ENCODE results near the gene ART1. TPM values are rescaled to one million over a fixed set of nuclear protein-coding genes. Genes with fewer than 3 reads are reported as not detected.
"Not testable (repeated sequence)": the region's sequence is repeated elsewhere in the genome, so short reads cannot be mapped to it uniquely, and the experiment has no call there.

ART1 gene
- total and polyA plus RNA-seq, 9 donors, result 2.3 to 6.3 (median 4.1) TPM

GRCh38 chr11:3645552-3645951 lies 624 bp downstream of the ART1 start:
- Histone ChIP-seq H3K27ac (ENCODE audit: low read length) (no peak overlapping the region), H3K4me1 (ENCODE audit: control insufficient read depth, insufficient read depth, low read length) (peaks cover 31% of the 10 kb centered on the region), H3K4me3 (ENCODE audit: low read length) (no peak overlapping the region), H3K36me3 (ENCODE audit: control insufficient read depth, insufficient read depth, low read length) (no peaks in the 10 kb centered on the region), H3K9me3 (replicated peaks; ENCODE audit: control insufficient read depth, low read depth, low read length) (no peaks in the 10 kb centered on the region), H3K27me3 (ENCODE audit: control insufficient read depth, insufficient read depth, low read length) (peaks cover 26% of the 10 kb centered on the region)
- 82% methylated on average over 6 of the region's 7 CpGs for WGBS (ENCODE audit: insufficient coverage)
- no peak for DNase-seq

DNA sequence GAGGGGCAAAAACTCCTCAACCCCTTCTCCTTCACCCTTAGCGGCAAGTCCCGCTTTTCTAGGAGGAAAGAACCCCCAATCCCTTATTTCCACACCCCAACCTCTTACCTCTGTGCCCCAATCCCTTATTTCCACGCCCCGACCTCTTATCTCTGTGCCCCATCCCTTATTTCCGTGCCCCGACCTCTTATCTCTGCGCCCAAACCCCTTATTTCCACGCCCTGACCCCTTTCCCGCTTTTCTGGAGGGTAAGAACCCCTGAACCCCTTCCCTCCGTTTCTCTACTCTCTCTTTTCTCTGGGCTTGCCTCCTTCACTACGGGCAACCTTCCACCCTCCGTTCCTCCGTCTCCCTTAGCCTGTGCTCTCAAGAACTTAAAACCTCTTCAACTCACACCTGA lies 3.9 kb downstream of the ART1 start:
- not testable (repeated sequence) for H3K36me3 ChIP-seq (ENCODE audit: control insufficient read depth, insufficient read depth, low read length); H3K4me3 ChIP-seq (ENCODE audit: low read length); DNase-seq; H3K9me3 ChIP-seq (replicated peaks; ENCODE audit: control insufficient read depth, low read depth, low read length); H3K27ac ChIP-seq (ENCODE audit: low read length)
- 80% methylated on average over 13 of the region's 13 CpGs for WGBS (ENCODE audit: insufficient coverage)
- peaks cover 20% of the 10 kb centered on the region for H3K27me3 ChIP-seq (ENCODE audit: control insufficient read depth, insufficient read depth, low read length)
- peaks cover 15% of the 10 kb centered on the region for H3K4me1 ChIP-seq (ENCODE audit: control insufficient read depth, insufficient read depth, low read length)

- not testable (repeated sequence) for H3K36me3 ChIP-seq (ENCODE audit: control insufficient read depth, insufficient read depth, low read length); H3K4me3 ChIP-seq (ENCODE audit: low read length); H3K9me3 ChIP-seq (replicated peaks; ENCODE audit: control insufficient read depth, low read depth, low read length); DNase-seq; H3K27ac ChIP-seq (ENCODE audit: low read length)
- peaks cover 20% of the 10 kb centered on the region for H3K27me3 ChIP-seq (ENCODE audit: control insufficient read depth, insufficient read depth, low read length)
- peaks cover 12% of the 10 kb centered on the region for H3K4me1 ChIP-seq (ENCODE audit: control insufficient read depth, insufficient read depth, low read length)
- WGBS (ENCODE audit: insufficient coverage), result 26% methylated on average over 8 of the region's 9 CpGs
These were observed 4.4 kb downstream of the ART1 start for GRCh38 chr11:3649374-3649773.

DNA sequence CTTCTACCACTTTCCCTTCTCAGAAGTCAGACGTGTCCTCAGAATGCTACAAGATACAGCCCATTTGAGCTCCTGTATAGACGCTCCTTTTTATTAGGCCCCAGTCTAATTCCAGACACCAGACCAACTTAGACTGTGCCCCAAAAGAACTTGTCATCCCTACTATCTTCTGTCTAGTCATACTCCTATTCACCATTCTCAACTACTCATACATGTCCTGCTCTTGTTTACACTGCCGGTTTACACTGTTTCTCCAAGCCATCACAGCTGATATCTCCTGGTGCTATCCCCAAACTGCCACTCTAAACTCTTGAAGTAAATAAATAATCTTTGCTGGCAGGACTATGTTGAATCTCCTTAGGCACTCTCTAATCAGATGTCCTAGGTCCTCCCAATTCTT lies 7.6 kb downstream of the ART1 start:
- not testable (repeated sequence) for H3K27ac ChIP-seq (ENCODE audit: low read length); H3K4me3 ChIP-seq (ENCODE audit: low read length); H3K36me3 ChIP-seq (ENCODE audit: control insufficient read depth, insufficient read depth, low read length); H3K9me3 ChIP-seq (replicated peaks; ENCODE audit: control insufficient read depth, low read depth, low read length); DNase-seq; H3K4me1 ChIP-seq (ENCODE audit: control insufficient read depth, insufficient read depth, low read length)
- WGBS (ENCODE audit: insufficient coverage), result no CpG with 5 or more reads among the region's 3 CpGs
- peaks cover 17% of the 10 kb centered on the region for H3K27me3 ChIP-seq (ENCODE audit: control insufficient read depth, insufficient read depth, low read length)

GRCh38 chr11:3655547-3655946 lies 10.6 kb downstream of the ART1 start:
- no CpG with 5 or more reads among the region's 3 CpGs for WGBS (ENCODE audit: insufficient coverage)
- H3K4me3 ChIP-seq (ENCODE audit: low read length), result no peak overlapping the region

DNA sequence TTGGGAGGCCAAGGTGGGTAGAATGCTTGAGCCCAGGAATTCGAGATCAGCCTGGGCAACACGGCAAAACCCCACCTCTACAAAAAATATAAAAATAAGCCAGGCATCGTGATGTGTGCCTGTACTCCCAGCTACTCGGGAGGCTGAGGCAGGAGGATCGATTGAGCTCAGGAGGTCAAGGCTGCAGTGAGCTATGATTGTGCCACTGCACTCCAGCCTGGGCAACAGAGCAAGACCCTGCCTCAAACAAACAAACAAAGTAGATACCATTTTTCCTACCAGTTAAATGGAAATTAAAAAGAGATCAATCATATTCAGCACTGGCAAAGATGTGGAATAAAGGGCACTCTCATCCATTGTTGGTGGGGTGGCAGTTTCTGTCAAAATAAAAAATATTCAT lies 12.4 kb downstream of the ART1 start:
- H3K36me3 ChIP-seq (ENCODE audit: control insufficient read depth, insufficient read depth, low read length); H3K4me3 ChIP-seq (ENCODE audit: low read length); H3K27ac ChIP-seq (ENCODE audit: low read length); DNase-seq; H3K27me3 ChIP-seq (ENCODE audit: control insufficient read depth, insufficient read depth, low read length); H3K9me3 ChIP-seq (replicated peaks; ENCODE audit: control insufficient read depth, low read depth, low read length); H3K4me1 ChIP-seq (ENCODE audit: control insufficient read depth, insufficient read depth, low read length): not testable (repeated sequence)
- 90% methylated on average over 3 of the region's 5 CpGs for WGBS (ENCODE audit: insufficient coverage)

More at GRCh38 chr11:3655547-3655946, 10.6 kb downstream of the ART1 start:
- H3K4me1 ChIP-seq (ENCODE audit: control insufficient read depth, insufficient read depth, low read length), result no peaks in the 10 kb centered on the region
- H3K36me3 ChIP-seq (ENCODE audit: control insufficient read depth, insufficient read depth, low read length), result no peaks in the 10 kb centered on the region
- no peak overlapping the region for H3K27ac ChIP-seq (ENCODE audit: low read length)
- no peaks in the 10 kb centered on the region for H3K9me3 ChIP-seq (replicated peaks; ENCODE audit: control insufficient read depth, low read depth, low read length)
- peaks cover 5% of the 10 kb centered on the region for H3K27me3 ChIP-seq (ENCODE audit: control insufficient read depth, insufficient read depth, low read length)
- no peak for DNase-seq

- H3K4me3 ChIP-seq (ENCODE audit: low read length), result no peak overlapping the region
- H3K4me1 ChIP-seq (ENCODE audit: control insufficient read depth, insufficient read depth, low read length), result no peaks in the 10 kb centered on the region
- H3K27ac ChIP-seq (ENCODE audit: low read length), result no peak overlapping the region
- 93% methylated on average over 3 of the region's 8 CpGs for WGBS (ENCODE audit: insufficient coverage)
- H3K9me3 ChIP-seq (replicated peaks; ENCODE audit: control insufficient read depth, low read depth, low read length), result no peaks in the 10 kb centered on the region
- no peak for DNase-seq
- no peaks in the 10 kb centered on the region for H3K36me3 ChIP-seq (ENCODE audit: control insufficient read depth, insufficient read depth, low read length)
- H3K27me3 ChIP-seq (ENCODE audit: control insufficient read depth, insufficient read depth, low read length), result peaks cover 5% of the 10 kb centered on the region
These were observed 13.3 kb downstream of the ART1 start for GRCh38 chr11:3658252-3658651.

DNA sequence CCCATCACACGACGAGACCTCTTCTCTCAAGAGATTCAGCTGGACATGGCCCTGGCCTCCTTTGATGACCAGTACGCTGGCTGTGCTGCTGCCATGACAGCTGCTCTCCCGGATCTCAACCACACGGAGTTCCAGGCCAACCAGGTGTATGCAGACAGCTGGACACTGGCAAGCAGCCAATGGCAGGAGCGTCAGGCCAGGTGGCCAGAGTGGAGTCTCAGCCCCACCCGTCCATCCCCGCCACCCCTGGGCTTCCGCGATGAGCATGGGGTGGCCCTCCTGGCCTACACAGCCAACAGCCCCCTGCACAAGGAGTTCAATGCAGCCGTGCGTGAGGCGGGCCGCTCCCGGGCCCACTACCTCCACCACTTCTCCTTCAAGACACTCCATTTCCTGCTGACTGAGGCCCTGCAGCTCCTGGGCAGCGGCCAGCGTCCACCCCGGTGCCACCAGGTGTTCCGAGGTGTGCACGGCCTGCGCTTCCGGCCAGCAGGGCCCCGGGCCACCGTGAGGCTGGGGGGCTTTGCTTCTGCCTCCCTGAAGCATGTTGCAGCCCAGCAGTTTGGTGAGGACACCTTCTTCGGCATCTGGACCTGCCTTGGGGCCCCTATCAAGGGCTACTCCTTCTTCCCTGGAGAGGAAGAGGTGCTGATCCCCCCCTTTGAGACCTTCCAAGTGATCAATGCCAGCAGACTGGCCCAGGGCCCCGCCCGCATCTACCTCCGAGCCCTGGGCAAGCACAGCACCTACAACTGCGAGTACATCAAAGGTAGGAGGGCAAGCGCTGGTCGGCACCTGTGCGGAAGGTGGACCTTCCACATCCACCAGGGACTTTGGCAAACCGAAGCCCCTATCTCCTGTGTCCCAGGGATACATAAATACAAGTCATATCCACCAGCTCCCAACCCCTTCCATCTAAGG lies 14.9 kb downstream of the ART1 start:
- no peak overlapping the region for H3K4me3 ChIP-seq (ENCODE audit: low read length)
- H3K9me3 ChIP-seq (replicated peaks; ENCODE audit: control insufficient read depth, low read depth, low read length), result no peaks in the 10 kb centered on the region
- no peak for DNase-seq
- H3K27me3 ChIP-seq (ENCODE audit: control insufficient read depth, insufficient read depth, low read length), result peaks cover 4% of the 10 kb centered on the region
- no peak overlapping the region for H3K27ac ChIP-seq (ENCODE audit: low read length)
- 87% methylated on average over 30 of the region's 33 CpGs for WGBS (ENCODE audit: insufficient coverage)
- H3K36me3 ChIP-seq (ENCODE audit: control insufficient read depth, insufficient read depth, low read length), result peaks cover 7% of the 10 kb centered on the region
- H3K4me1 ChIP-seq (ENCODE audit: control insufficient read depth, insufficient read depth, low read length), result no peaks in the 10 kb centered on the region

GRCh38 chr11:3660960-3661359 lies 16.0 kb downstream of the ART1 start:
- WGBS (ENCODE audit: insufficient coverage), result 100% methylated on average over 1 of the region's 2 CpGs
- Histone ChIP-seq H3K9me3 (replicated peaks; ENCODE audit: control insufficient read depth, low read depth, low read length) (no peaks in the 10 kb centered on the region), H3K4me1 (ENCODE audit: control insufficient read depth, insufficient read depth, low read length) (no peaks in the 10 kb centered on the region), H3K36me3 (ENCODE audit: control insufficient read depth, insufficient read depth, low read length) (peaks cover 17% of the 10 kb centered on the region), H3K27ac (ENCODE audit: low read length) (no peak overlapping the region), H3K27me3 (ENCODE audit: control insufficient read depth, insufficient read depth, low read length) (no peaks in the 10 kb centered on the region), H3K4me3 (ENCODE audit: low read length) (no peak overlapping the region)
- DNase-seq, result no peak

DNA sequence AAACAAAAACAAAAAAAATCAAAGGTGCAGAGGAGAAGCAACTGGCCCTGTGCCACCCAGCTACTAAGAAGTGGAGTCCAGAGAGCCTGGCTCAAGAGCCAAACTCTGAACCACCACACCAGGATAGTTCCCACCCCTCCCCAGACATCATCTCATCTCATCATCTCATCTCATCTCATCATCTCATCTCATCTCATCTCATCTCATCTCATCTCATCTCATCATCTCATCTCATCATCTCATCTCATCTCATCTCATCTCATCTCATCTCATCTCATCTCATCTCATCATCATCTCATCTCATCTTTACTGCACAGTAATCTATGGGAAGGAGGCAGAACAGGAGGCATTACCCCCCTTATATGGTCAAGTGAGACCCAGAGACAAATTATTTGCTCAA lies 17.9 kb downstream of the ART1 start:
- Histone ChIP-seq H3K27me3 (ENCODE audit: control insufficient read depth, insufficient read depth, low read length) (no peaks in the 10 kb centered on the region), H3K4me3 (ENCODE audit: low read length) (no peak overlapping the region), H3K4me1 (ENCODE audit: control insufficient read depth, insufficient read depth, low read length) (no peaks in the 10 kb centered on the region), H3K9me3 (replicated peaks; ENCODE audit: control insufficient read depth, low read depth, low read length) (no peaks in the 10 kb centered on the region), H3K36me3 (ENCODE audit: control insufficient read depth, insufficient read depth, low read length) (peaks cover 28% of the 10 kb centered on the region), H3K27ac (ENCODE audit: low read length) (no peak overlapping the region)
- DNase-seq, result no peak

Measured in muscle of leg (tissue), 11 donors.